GM21529 (cell line): ENCODE data around the gene SLC4A1.

ENCODE experiments used
- ATAC-seq: cut with Tn5 transposase; IDR thresholded peaks from one replicate; pipeline ENCODE4 v1.9.1; 2021; ENCODE audit not compliant: unreplicated experiment

The SLC4A1 gene

DNA sequence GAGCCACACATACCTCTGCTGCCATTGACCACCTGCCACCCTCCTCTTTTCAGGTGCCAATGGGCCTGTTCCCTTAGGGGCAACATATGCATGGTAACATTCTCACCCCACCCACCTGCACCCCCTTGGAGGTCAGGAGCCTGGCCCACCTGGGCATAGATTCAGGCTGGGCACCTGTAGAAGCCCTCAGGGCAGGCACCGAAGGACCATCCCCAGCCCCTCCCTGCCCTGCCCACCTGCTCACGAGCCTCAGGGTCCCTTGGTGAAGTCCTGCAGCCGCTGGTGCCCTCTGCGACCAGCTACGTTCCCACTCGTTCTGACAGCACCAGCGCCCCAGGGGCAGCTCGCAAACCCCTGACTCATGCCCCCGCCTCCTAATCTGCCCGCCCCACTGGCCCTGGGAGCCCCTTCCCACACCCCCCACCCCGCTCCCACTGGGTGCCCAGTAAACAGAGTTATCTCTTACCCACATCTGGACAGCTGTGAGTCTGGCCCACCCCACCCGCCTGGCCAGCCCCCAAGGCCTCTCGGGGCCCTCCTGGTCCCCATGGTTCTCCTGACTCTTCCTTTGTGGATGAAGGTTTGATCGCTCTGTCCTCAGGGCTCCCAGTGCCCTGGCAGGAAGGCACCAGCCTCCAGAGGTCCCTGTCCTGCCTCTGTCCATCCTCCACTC is at the start of gene SLC4A1:
Gene SLC4A1 (minus strand): TSS at position 318 of the 673 bp plus-strand sequence. CDS start 5,269 bp downstream, outside the sequence.
- no peak for ATAC-seq

DNA sequence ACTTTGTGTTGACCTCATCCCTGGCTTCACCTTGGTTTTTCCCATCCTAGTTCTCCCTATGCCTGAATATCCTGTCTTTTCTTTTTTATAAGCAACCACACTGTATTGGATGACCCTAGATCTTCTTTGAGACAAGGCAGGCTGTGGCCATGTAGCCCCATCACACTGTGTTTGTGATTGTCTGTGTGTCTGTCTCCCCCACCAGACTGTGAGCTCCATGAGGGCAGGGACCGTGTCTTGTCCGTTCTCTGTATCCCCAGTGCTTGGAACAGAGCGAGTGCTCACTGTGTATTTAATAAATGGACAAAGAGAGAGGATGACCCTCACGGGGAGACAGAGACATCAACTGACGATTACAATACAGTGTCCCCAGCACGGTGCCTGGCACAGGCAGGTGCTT is 49.6 kb upstream of the SLC4A1 start:
- ATAC-seq = no peak

DNA sequence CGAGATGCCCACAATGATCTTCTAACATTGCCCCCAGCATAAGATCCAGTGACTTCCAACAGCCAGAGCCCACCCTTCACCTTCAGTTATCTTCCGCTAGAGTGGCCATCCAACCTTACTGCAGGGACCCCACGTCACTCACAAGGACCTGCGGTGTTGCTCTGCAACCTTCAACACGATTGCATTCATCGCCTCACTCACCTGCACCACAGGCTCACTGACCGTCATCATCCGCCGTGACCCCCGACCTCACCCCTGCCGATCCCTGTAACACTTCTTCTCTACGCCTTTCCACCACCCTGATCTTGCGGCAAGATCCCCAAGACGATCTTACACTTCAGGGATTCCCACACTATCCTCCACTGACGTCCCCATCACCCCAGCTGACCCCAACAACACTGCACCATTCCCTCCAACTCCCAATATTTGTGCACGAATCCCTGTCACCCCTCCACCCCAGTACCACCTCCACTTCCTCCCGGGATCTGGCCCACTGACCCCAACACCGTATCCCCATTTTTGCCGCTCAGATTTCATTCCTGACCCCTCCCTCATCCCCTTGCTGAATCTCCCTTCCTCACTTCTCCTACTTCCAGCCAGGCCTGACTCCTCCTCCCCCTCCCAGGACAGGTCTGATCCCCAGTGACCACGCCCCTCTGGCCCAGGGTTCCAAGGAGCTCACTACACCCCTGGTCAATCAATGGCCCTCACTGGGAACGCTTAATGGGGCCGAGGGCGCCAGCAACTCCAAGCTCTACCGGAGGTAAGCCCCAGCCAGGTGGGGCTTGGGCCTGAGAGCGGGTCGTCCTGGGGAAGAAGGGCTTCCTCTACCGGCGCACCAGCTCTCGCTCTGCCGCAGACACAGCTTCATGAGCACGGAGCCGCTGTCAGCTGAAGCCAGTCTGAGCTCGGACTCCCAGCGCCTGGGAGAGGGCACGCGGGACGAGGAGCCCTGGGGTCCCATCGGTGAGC is 48.1 kb upstream of the SLC4A1 start:
- ATAC-seq = no peak

DNA sequence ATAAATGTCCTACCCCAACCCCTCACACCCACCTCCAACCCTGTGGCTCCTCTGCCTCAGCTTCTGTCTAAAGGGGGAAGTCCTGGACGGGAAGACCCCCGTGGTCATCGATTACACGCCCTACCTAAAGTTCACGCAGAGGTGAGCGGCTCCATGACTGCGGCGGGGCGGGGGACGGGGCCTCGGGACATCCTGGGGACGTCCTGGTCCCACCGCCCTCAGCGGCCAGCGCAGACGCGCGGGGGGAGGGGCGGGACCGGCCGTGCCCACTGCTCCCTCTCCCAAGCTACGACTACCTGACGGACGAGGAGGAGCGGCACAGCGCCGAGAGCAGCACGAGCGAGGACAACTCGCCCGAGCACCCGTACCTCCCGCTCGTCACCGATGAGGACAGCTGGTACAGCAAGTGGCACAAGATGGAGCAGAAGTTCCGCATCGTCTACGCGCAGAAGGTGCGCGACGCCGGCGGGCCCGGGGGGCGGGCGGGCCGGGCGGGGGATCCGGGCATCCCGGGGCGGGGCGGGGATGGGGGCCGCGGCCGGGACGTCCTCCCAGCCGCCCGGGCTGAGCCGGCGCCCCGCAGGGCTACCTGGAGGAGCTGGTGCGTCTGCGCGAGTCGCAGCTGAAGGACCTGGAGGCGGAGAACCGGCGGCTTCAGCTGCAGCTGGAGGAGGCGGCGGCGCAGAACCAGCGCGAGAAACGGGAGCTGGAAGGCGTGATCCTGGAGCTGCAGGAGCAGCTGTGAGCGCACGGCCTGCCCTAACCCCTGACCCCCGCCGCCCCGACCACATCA is 47.1 kb upstream of the SLC4A1 start:
- ATAC-seq = no peak

DNA sequence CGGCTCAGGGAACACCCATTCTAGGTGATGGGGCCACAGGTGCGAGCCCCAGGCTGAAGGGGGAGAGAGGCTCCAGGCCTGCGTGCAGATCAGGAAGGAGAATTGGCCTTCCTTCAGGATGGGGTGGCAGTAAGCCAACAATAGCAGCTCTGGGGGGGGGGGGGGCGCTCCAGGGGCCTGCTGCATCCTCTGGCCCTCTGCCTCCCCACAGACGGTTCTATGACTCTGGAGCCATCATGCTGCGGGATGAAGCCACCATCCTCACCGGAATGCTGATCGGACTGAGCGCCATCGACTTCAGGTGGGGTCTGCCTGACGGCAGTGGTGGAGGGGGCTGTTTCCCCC is 46.6 kb upstream of the SLC4A1 start:
- ATAC-seq = no peak

DNA sequence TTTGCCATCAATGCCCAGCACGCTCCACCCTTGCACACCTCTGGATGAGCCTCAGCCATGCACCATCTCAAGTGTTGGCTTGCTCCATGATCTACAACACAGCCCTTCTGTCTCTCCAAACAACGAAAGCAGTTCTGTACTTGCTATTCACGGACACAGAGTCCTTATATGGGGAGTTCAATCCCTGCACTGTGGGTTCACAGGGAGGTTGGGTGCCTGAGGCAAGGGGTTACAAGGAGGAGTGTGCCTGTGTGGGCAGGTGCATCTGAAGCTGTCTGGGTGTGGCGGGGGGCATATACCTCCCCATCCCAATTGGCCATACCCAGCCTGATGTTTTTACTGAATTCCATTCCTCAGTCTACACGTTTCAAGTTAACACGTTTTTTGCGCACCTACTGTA is 46.1 kb upstream of the SLC4A1 start:
- no peak for ATAC-seq

DNA sequence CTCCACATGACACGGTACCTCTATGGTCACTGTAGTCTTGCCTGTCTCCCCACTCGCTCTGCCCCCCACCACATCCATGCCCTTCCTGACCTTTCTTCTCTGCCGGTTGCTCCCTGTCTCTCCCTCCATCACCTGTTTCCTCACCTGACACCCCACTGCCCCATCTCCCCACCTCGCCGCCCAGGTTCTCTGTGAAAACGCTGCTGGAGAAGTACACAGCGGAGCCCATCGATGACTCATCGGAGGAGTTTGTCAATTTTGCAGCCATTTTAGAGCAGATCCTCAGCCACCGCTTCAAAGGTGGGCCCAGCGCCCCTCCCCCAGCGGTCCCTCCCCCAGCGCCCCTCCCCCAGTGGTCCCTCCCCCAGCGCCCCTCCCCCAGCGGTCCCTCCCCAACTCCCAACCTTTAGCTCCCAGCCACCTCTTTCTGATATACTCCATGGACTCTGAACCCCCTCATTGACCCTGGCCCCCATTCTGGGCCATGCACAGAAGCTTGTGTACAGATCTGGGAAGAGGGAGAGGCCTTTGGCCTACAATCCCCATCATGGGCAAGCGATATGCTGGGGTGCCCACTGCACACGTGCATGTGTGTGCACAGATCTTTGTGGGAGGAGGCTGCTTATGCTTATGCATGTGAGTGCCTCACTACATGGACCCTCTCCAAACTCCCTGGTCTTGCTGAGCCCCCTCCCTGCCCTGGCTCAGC is 44.6 kb upstream of the SLC4A1 start:
- no peak for ATAC-seq

DNA sequence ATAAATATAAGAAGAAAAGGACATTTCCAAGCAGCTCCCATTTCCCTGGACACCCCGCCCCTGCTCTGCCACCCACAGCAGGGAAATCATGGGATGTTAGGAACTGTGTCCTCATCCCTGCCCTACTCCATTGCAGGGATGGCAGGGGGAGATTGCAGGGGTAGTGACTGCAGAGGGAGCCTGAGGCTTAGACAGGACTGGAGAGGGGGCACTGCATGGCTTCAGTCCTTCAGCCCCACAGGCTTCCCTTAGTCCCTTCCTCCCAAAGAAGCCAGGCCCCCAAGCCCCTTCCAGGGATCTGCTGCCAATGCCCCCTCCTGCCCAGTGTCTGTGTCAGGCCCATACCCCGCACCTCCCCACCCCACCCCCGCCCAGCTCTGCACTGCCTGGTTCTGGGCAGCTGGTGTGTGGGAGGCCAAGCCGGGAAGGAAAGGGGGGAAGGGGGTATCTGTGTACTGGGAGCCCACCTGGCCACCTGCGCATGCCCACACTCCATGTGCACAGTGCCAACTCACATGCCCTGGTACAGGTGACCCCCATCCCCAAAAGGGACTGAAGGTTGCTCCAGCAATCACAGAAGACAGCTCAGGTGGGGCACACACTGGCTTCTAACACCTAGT is 43.7 kb upstream of the SLC4A1 start:
- ATAC-seq = no peak

DNA sequence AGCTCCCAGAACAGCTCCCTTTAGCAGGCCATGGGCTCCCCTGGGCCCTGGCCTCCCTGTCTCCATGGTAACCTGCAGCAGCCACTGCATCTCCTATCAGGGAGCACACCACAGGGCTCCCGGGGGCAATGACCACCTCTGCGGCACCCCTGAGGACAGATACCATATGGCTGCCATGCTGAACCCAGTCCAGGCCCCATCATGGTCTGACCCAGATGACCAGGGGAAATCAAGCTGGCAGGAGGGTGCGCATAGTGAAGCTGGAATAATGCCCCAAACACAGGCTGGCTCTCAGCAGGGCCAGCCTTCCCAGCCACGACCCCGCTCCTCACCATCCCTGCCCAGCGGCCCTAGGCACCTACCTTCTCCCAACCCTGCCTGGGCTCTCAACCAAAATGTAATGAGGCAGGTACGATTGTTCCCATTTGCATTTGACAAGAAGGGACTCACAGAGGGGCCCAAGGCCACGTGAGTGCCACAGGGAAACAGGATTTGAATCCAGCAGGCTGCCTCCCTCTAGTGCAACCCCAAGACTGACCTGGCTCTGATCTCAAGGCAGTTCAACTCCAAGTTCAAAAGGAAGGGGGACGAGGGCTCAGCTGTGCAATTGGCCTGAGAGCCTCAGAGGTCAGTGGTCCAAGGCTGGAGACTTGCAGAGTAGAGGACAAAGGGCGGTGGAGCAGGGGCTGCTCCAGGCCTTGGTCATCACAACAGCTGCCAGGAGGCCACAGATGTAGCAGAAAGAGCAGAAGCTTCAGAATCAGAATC is 42.9 kb upstream of the SLC4A1 start:
- no peak for ATAC-seq

DNA sequence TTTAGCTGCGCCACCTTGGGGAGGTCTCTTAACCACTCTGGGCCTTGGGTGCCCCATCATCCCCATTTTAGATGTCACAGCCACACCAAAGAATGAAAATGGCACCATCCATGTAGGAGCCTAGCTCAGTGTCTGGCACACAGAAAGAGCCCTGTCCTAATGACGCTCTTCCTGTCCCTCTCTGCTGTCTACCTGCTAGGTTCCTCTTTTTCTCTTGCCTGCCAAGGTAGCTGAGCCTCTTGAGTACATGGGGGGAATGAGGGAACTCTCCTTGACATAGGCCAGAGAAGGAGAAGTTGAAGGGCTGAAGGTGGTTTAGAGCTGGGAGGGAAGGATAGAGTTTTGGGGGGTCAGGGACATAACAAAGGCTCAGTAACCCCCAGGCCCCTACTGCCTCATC is 42.3 kb upstream of the SLC4A1 start:
- no peak for ATAC-seq

DNA sequence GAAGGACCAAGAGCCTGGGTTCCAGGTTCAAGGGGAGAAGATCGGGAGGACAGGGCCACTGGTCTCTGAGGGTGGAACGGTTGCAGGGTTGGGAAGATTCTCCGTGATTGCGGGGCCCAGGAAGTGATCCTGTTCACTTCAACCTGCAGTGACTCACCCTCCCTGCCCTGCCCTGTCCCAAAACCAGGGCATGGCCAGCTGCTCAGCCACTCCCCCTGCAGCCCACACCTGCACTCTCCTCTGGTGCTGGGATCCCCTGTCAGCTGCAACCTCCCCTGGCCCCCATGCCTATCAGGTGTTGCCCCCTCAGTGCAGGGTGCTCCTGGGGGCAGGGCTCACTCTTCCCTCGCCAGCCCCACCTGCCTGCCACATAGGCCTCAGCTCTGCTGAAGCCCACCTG is 41.5 kb upstream of the SLC4A1 start:
- no peak for ATAC-seq

DNA sequence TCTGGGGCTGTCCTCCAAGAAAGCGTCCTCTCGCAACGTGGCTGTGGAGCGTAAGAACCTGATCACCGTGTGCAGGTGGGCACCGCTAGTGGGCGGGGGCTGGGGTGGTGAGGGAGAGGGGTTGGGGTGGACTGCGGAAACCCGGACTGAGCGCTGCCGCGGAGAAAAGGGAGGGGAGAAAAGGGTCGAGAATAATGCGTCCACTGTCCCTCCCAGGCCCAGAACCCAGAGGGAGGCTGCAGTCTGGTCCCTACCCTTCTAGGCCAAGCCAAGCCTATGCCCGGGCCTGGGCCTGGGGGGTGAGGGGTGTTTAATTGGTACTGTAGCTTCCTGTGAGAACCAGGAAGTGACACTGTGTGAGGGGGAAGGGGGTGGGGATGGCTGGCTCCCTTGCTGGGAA is 40.9 kb upstream of the SLC4A1 start:
- no peak for ATAC-seq

DNA sequence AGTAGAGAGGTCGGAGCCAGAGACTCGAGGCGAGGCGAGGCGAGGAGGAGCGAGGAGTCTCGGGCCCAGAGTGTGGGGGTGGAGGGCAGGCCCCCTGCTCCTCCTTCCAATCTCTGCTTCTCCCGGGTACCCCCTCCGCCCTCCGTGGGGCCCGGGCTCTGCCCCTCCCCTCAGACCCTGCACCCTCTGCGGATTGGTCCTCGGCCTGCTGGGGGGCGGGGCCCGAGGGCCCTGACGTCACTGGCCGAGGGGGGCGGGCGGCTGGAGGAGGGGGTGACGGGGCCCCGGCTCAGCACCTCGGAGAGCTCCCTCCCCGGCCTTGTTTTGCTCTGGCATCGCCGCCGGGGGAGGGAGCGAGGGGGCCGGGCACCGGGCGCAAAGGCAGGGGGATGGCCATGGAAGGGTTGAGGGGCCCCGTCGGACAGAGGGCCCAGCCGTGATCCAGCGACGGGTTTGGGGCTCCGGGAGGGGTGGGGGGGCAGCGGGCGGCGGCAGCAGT is 40.4 kb upstream of the SLC4A1 start, which contains the start of gene RUNDC3A:
Gene RUNDC3A (plus strand): TSS at position 282 of the 499 bp plus-strand sequence. CDS start 232 bp downstream, outside the sequence.
- ATAC-seq = no peak

DNA sequence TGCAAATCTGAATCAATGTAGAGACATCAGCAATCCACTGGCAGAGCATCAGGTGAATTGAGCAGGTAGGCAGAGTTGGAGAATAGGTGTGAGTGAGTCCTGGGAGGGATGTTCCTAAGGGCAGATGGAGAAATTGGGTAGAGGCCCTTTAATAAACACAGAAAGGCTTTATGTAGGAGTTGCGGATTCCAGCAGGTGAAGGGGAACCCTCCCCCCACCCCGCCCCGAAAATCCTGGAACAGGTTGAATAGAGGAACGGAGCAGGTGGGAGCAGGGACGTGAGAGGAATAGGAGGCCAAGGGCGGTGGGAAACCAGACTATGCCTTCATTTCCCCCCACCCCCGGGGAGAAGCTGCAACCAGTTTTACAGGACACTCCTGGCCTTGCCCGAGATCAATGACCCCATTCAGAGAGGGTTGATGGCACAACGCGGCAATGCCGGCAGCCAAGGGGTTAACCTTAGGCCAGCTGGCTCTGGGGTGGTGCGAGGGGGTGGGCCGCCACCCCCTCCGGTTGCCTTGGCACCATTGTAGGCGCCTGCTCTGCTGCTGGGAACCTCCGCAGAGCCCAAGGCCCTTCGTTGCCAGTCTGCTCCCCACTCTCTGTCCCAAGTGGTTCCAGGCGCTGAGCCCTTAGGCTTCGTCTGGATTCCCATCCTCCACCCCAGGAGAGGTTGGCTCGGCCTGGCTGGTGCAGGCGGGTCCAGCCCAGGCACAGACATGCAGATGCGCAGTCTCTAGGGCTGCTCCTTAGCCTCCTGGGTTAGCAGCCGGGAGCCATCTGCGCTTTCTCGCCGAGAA is 39.7 kb upstream of the SLC4A1 start:
- ATAC-seq = no peak

DNA sequence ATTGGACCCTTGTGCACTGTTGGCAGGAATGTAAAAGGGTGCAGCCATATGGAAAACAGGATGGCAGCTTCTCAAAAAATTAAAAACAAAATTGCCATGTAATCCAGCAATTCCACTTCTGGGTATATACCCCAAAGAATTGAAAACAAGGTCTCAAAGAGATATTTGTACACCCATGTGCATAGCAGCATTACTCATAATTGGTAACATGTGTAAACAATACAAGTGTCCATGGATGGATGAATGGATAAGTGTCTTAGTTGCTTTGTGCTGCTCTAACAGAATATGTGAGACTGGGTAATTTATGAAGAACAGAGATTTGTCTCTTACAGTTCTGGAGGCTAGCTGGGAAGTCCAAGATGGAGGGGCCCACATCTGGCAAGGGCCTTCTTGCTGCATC is 36.7 kb upstream of the SLC4A1 start:
- no peak for ATAC-seq

DNA sequence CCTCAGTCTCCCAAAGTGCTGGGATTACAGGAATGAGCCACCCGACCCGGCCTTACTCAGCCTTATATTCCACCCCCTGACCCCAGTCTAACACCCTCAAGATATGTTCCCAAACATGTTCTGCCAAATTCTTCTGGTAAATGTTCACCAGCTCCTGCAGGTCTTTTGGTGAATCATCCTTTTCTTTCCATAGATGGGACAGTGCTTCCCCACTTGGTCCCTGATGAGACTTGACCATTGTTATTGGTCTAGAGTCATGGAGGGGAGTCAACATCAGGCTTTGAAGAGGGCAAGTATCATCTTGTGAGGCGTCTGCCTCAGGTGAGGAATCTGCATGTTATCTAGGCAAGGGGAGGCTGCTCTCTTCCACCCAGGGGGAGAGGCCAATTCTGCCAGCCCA is 30.0 kb upstream of the SLC4A1 start:
- ATAC-seq = no peak

DNA sequence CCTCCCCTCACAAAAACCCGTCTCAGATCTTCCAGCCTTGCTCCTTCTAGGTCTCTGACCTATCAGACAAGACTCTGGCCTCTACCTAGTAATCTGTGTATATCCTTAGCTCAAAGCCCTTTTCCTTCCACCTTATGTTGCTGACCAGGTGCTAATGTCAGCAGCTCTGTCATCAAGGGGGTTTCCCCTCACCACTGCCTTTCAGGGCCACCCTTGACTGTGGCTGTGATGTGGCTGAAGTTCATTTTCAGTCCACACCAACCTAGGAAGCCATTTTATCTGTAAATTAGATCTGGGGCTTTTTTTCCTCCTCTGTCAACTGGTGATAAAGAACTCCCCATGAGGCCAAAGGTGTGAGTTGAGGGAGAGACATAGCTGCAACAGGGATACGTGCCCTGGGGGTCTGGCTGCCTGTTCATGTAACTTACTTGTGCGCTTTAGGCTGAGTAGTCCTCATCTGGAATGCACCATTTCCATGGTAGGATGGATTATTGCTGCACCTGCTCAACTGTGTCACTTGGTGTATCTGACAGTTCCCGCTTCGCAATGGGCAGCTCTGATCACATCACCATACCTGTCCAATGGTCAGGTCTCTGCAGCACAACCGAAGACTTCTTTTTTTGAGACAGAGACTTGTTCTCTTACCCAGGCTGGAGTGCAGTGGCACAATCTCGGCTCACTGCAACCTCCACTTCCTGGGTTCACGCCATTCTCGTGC is 25.7 kb upstream of the SLC4A1 start:
- ATAC-seq = no peak

DNA sequence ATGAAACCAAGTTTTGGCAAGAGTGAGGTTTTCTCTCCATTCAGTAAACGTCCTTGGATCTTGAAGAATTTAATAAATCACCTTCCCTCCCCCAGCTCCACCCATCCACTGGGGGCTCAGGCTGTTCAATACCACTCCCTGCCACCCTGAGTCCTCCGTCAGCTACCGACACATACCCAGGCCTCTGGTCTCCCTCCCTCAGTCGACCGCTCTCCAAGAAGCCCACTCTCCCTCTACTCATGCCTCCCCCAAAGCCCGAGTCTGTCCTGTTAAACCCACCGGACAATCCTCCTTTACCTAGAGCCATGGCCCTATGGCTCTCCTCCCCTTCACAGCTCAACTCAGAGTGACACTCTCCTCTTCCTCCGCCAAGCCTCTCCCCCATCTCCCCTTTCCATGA is 19.7 kb upstream of the SLC4A1 start:
- no peak for ATAC-seq
